ENCODE data around the gene ADAM10. TPM values are rescaled to one million over a fixed set of nuclear protein-coding genes. Genes with fewer than 3 reads are reported as not detected.

The ADAM10 gene
- total and polyA plus RNA-seq, 2 of the 4 experiments (the other 2 are of a cell fraction) = 110 to 185 TPM

DNA sequence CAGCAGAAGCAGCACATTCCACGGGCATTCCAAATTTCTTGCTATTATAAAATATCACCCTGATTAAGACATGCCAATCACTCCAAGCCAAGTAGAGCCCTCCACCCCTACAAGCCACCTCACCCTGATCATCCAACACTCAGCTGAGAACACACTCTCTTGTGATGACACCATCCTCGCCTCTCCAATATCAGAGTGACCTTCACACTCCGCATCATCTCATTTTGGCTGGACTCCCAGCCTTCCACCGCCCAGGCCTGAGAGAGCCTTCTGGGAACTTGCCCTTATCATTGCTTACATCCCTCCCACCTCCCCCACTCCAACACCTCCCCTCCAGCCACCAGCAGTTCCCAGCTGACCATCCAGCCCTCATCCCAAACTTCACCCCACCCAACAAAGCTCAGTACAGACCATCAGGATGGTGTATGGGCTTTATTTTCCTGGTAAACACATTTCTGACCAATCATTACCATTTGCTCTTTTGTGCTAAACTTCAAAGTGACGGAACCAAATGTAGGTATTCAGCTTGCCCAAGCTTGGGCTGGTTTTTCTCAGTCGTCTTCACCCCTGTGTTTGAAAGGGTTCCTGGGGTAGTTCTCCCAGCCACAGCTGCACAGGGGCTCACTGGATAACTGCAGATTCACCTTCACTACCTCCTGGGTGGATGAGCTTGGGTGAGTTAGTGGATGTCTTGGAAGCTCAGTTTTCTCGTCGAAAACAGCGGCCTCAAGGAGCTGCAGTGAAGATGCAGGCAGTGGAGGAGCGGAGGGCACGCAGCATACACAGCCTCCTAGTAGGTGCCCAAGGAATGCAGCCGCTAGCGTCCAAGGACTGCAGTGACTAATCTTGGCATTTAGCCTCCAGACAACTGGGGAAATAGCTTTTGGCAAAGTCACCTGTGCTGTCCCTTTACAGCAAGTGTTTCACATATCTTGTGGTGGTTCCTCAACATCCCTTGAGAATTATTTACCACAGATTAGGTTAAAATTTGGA lies 202.6 kb downstream of the ADAM10 start (continued):
- TF ChIP-seq CHD1 (IDR thresholded peaks at IDR 0.05; ENCODE audit: low read depth, low read length) (no peak), MAZ (IDR thresholded peaks at IDR 0.05; ENCODE audit: borderline replicate concordance, low read depth, low read length) (no peak), BHLHE40 (IDR thresholded peaks at IDR 0.05; ENCODE audit: low read depth, low read length) (peak; percentile 70), RCOR1 (IDR thresholded peaks at IDR 0.05; ENCODE audit: insufficient replicate concordance, low read length) (peak; percentile 74)
